H1 (cell line): ENCODE results near the gene ANAPC1. TPM values are rescaled to one million over a fixed set of nuclear protein-coding genes. Genes with fewer than 3 reads are reported as not detected.
"Not testable (repeated sequence)": the region's sequence is repeated elsewhere in the genome, so short reads cannot be mapped to it uniquely, and the experiment has no call there.

Experiments
- CTCF ChIA-PET: fragments of 300-600 bp; sonication (Branson Sonifier 250); formaldehyde crosslinking; loops from one replicate; lab custom pipeline; 2021; ENCODE audit not compliant: partially characterized antibody; lab: Charles Lee
- POLR2A ChIA-PET: fragments of 300-600 bp; sonication (Branson Sonifier 250); formaldehyde crosslinking; loops from one replicate; lab custom pipeline; 2021; ENCODE audit warnings: inconsistent platforms; ENCODE audit not compliant: partially characterized antibody; lab: Charles Lee
- DNase-seq, 2 experiments: peaks; one replicate each; pipeline versions ENCODE4 v3.0.0 to v3.0.0-alpha.2; 2010 to 2022; ENCODE audit warnings: low spot score in 2 of 2, low read depth in 1 of 2, mixed read lengths in 1 of 2
- FAIRE-seq: peaks from 2 replicates; lab custom pipeline; 2011; peaks lifted over from hg19 to GRCh38; lab: Jason Lieb, UNC
- H2AFZ ChIP-seq: 2 replicates; pipeline ENCODE4 v1.8.1; 2012; ENCODE audit warnings: low read length, inconsistent platforms
- H2AK5ac ChIP-seq: 2 replicates; pipeline ENCODE4 v1.6.1; 2013; ENCODE audit warnings: low read depth, low read length
- H2BK120ac ChIP-seq: replicated peaks from 2 replicates; pipeline ENCODE3; 2013; ENCODE audit warnings: low read depth, low read length, inconsistent platforms
- H2BK12ac ChIP-seq: 2 replicates; pipeline ENCODE4 v1.6.1; 2013; ENCODE audit warnings: low read depth, low read length
- H2BK15ac ChIP-seq: 2 replicates; pipeline ENCODE4 v1.6.1; 2013; ENCODE audit warnings: low read length
- H2BK20ac ChIP-seq: 2 replicates; pipeline ENCODE4 v1.6.1; 2013; ENCODE audit warnings: low read length
- H2BK5ac ChIP-seq: 2 replicates; pipeline ENCODE4 v1.6.1; 2013; ENCODE audit warnings: low read depth, low read length
- H3K14ac ChIP-seq: 2 replicates; pipeline ENCODE4 v1.6.1; 2013; ENCODE audit warnings: inconsistent platforms; ENCODE audit not compliant: insufficient read length
- H3K18ac ChIP-seq: 2 replicates; pipeline ENCODE4 v1.6.1; 2013; ENCODE audit warnings: low read length; ENCODE audit errors: extremely low read depth
- H3K23ac ChIP-seq: 2 replicates; pipeline ENCODE4 v1.6.1; 2013; ENCODE audit warnings: inconsistent platforms; ENCODE audit not compliant: insufficient read length
- H3K23me2 ChIP-seq: 2 replicates; pipeline ENCODE4 v1.6.1; 2013; ENCODE audit warnings: low read depth, low read length
- H3K27ac ChIP-seq: 2 replicates; pipeline ENCODE4 v1.6.1; 2011; ENCODE audit warnings: low read depth, low read length, inconsistent platforms
- H3K27me3 ChIP-seq, 4 experiments: replicated peaks in 1 of 4; 1 replicate in 1 of 4; 2 replicates in 3 of 4; pipeline versions ENCODE4 v1.6.1 to v1.8.1; 2011 to 2013; ENCODE audit warnings: low read length in 3 of 4, mild to moderate bottlenecking in 3 of 4, inconsistent platforms in 2 of 4, mixed read lengths in 2 of 4, moderate library complexity in 1 of 4; ENCODE audit not compliant: control insufficient read depth in 3 of 4, insufficient read depth in 3 of 4; ENCODE audit errors: extremely low read depth in 1 of 4
- H3K36me3 ChIP-seq, 4 experiments: 2 replicates each; pipeline versions ENCODE4 v1.6.1 to v1.8.1; 2011 to 2013; ENCODE audit warnings: mild to moderate bottlenecking in 4 of 4, low read length in 3 of 4, moderate library complexity in 2 of 4, control low read depth in 1 of 4, inconsistent platforms in 1 of 4; ENCODE audit not compliant: insufficient read depth in 4 of 4, control insufficient read depth in 2 of 4
- H3K4ac ChIP-seq: replicated peaks from 2 replicates; pipeline ENCODE3; 2013; ENCODE audit warnings: low read length, low read depth, mixed read lengths, inconsistent platforms; ENCODE audit not compliant: insufficient read length
- H3K4me1 ChIP-seq, 4 experiments: replicated peaks in 1 of 4; 1 replicate in 1 of 4; 2 replicates in 3 of 4; pipeline versions ENCODE4 v1.6.1 to v1.8.1; 2011 to 2013; ENCODE audit warnings: low read length in 3 of 4, inconsistent platforms in 2 of 4, mixed read lengths in 1 of 4; ENCODE audit not compliant: insufficient read depth in 4 of 4, control insufficient read depth in 3 of 4
- H3K4me2 ChIP-seq, 2 experiments: 2 replicates each; pipeline versions ENCODE4 v1.6.1 to v1.8.1; 2011 to 2013; ENCODE audit warnings: low read depth in 2 of 2, low read length in 2 of 2, control low read depth in 1 of 2, inconsistent platforms in 1 of 2, mild to moderate bottlenecking in 1 of 2; ENCODE audit not compliant: insufficient read depth in 1 of 2
- H3K4me3 ChIP-seq, 4 experiments: fragments of 200-600, 300-600 bp in 1 of 4; sonication (generic), shearing (Covaris generic), sonication (Bioruptor Twin) in 1 of 4; 2 replicates each; pipeline versions ENCODE4 v1.5.1 to v1.8.1; 2011 to 2016; ENCODE audit warnings: low read length in 4 of 4, low read depth in 3 of 4, control low read depth in 2 of 4, inconsistent platforms in 2 of 4, mild to moderate bottlenecking in 2 of 4, mixed read lengths in 1 of 4, moderate library complexity in 1 of 4; ENCODE audit not compliant: insufficient read depth in 2 of 4; ENCODE audit errors: extremely low read depth in 1 of 4
- H3K56ac ChIP-seq: replicated peaks from 2 replicates; pipeline ENCODE3; 2013; ENCODE audit warnings: low read depth, mild to moderate bottlenecking, mixed read lengths, low read length, inconsistent platforms; ENCODE audit not compliant: insufficient read length
- H3K79me1 ChIP-seq: 2 replicates; pipeline ENCODE4 v1.6.1; 2013; ENCODE audit warnings: low read depth, low read length, control low read depth
- H3K79me2 ChIP-seq, 2 experiments: 2 replicates each; pipeline versions ENCODE4 v1.6.1 to v1.8.1; 2012 to 2013; ENCODE audit warnings: low read length in 2 of 2, mild to moderate bottlenecking in 2 of 2, inconsistent platforms in 1 of 2; ENCODE audit not compliant: insufficient read depth in 2 of 2, control insufficient read depth in 1 of 2
- H3K9ac ChIP-seq, 4 experiments: replicated peaks in 1 of 4; 1 replicate in 1 of 4; 2 replicates in 3 of 4; pipeline versions ENCODE4 v1.6.1 to v1.8.1; 2011 to 2013; ENCODE audit warnings: low read depth in 3 of 4, low read length in 3 of 4, control low read depth in 2 of 4, mild to moderate bottlenecking in 2 of 4, moderate library complexity in 2 of 4, inconsistent platforms in 1 of 4; ENCODE audit errors: extremely low read depth in 1 of 4
- H3K9me3 ChIP-seq, 2 experiments: 2 replicates each; pipeline versions ENCODE4 v1.6.1 to v1.8.1; 2012 to 2013; ENCODE audit warnings: mild to moderate bottlenecking in 2 of 2, moderate library complexity in 2 of 2, control low read depth in 1 of 2, inconsistent platforms in 1 of 2, low read depth in 1 of 2, low read length in 1 of 2, mixed read lengths in 1 of 2; ENCODE audit not compliant: insufficient read depth in 2 of 2
- H4K20me1 ChIP-seq, 2 experiments: replicated peaks in 1 of 2; 2 replicates each; pipeline versions ENCODE3 to v1.8.1; 2011 to 2013; ENCODE audit warnings: inconsistent platforms in 2 of 2, low read length in 2 of 2, mild to moderate bottlenecking in 1 of 2; ENCODE audit not compliant: insufficient read depth in 2 of 2, control insufficient read depth in 1 of 2
- H4K5ac ChIP-seq: 2 replicates; pipeline ENCODE4 v1.6.1; 2013; ENCODE audit warnings: low read length, low read depth, mixed read lengths, inconsistent platforms; ENCODE audit not compliant: insufficient read length
- H4K8ac ChIP-seq: 2 replicates; pipeline ENCODE4 v1.8.0; 2013; ENCODE audit warnings: mild to moderate bottlenecking, moderate library complexity, low read length, inconsistent platforms; ENCODE audit not compliant: insufficient read depth; ENCODE audit errors: extremely low read depth
- H4K91ac ChIP-seq: replicated peaks from 2 replicates; pipeline ENCODE3; 2013; ENCODE audit warnings: low read length, mixed read lengths, inconsistent platforms; ENCODE audit not compliant: insufficient read length
- WGBS, 2 experiments: shearing (Covaris generic) in 1 of 2; methylation state at CpG; one replicate each; pipeline versions ENCODE4 v1.1.6 to v1.1.7; 2013 to 2015; ENCODE audit warnings: low lambda C conversion rate in 2 of 2, mixed read lengths in 2 of 2, inconsistent platforms in 1 of 2, low coverage in 1 of 2, missing lambda C conversion rate in 1 of 2; ENCODE audit not compliant: insufficient replicate concordance in 2 of 2, insufficient coverage in 1 of 2, insufficient read length in 1 of 2; ENCODE audit errors: extremely low coverage in 1 of 2, missing lambda C conversion rate in 1 of 2; 5-methylcytosine and 5-hydroxymethylcytosine counted together
- polyA plus RNA-seq, 7 experiments: library from polyadenylated mRNA; depleted of rRNA in 3 of 7; stranded (reverse) in 5 of 7; unstranded in 2 of 7; fragments of >200 nt in 5 of 7; fragments of 200-250 nt in 2 of 7; gene quantifications; 1 replicate in 5 of 7; 2 replicates in 1 of 7; 4 replicates in 1 of 7; pipeline versions ENCODE4 v1.2.1 to v1.2.3, GENCODE V29; 2011 to 2013; ENCODE audit warnings: missing spikeins in 2 of 7, mixed read lengths in 2 of 7
- total RNA-seq: library from RNA; stranded (reverse); fragmentation: NEBNext Ultra II Directional; extraction: Animal tissue kit (Norgen Biotek cat#: 25700); gene quantifications from 2 replicates; pipeline ENCODE4 v1.2.1, GENCODE V29; 2021

ANAPC1 gene
- total and polyA plus RNA-seq, 2 of the 8 experiments (the other 6 are each of a cell fraction or from before 2014, with no cell fraction given), result 46.6 to 107 TPM

GRCh38 chr2:111767087-111767486, 116.9 kb downstream of the ANAPC1 start:
- H2AFZ ChIP-seq, H3K27me3 ChIP-seq, H3K4me3 ChIP-seq, H3K14ac ChIP-seq, H4K8ac ChIP-seq, H3K18ac ChIP-seq, DNase-seq, H4K20me1 ChIP-seq, H3K79me2 ChIP-seq, H3K27ac ChIP-seq, H3K23ac ChIP-seq, H3K9ac ChIP-seq, H3K23me2 ChIP-seq, H4K5ac ChIP-seq, H2BK12ac ChIP-seq, H3K4me2 ChIP-seq, H2BK5ac ChIP-seq, H3K4me1 ChIP-seq, CTCF ChIA-PET, H2BK120ac ChIP-seq, H3K56ac ChIP-seq, H3K9me3 ChIP-seq, POLR2A ChIA-PET, H4K91ac ChIP-seq, H3K36me3 ChIP-seq, H3K79me1 ChIP-seq, H3K4ac ChIP-seq, FAIRE-seq, H2AK5ac ChIP-seq, H2BK20ac ChIP-seq, H2BK15ac ChIP-seq: not testable (repeated sequence)
- WGBS, 2 experiments, result 65% methylated on average over 4 of the region's 4 CpGs; no CpG with 5 or more reads in 1 of the 2 experiments

- H4K5ac ChIP-seq, H3K79me2 ChIP-seq, H2BK12ac ChIP-seq, H3K9me3 ChIP-seq, H4K91ac ChIP-seq, H3K4ac ChIP-seq, H4K8ac ChIP-seq, H3K18ac ChIP-seq, H3K79me1 ChIP-seq, H3K23me2 ChIP-seq, DNase-seq, FAIRE-seq, H3K4me1 ChIP-seq, H2BK20ac ChIP-seq, H3K9ac ChIP-seq, H2AFZ ChIP-seq, POLR2A ChIA-PET, H3K56ac ChIP-seq, H3K4me2 ChIP-seq, H2BK5ac ChIP-seq, H3K27me3 ChIP-seq, H4K20me1 ChIP-seq, H3K4me3 ChIP-seq, H3K36me3 ChIP-seq, H3K14ac ChIP-seq, H3K23ac ChIP-seq, H2AK5ac ChIP-seq, H2BK15ac ChIP-seq, H2BK120ac ChIP-seq, CTCF ChIA-PET, H3K27ac ChIP-seq: not testable (repeated sequence)
- WGBS, 2 experiments, result 100% methylated on average over 2 of the region's 8 CpGs; no CpG with 5 or more reads in 1 of the 2 experiments
Observed at GRCh38 chr2:111766295-111766694, 117.7 kb downstream of the ANAPC1 start.
